ENCODE measurements around the gene PACS1.

Gene PACS1

GRCh38 chr11:66288671-66289547 lies 218.8 kb downstream of the PACS1 start, which contains the start of gene YIF1A:
Gene YIF1A, minus strand, starts transcription at chr11:66289143. Its CDS starts 158 bp downstream, at chr11:66288985.
- DNase-seq (ENCODE audit: low read depth), result peak; percentile 98

- no peak for DNase-seq (ENCODE audit: low read depth)
Observed at GRCh38 chr11:66289548-66290329, 219.7 kb downstream of the PACS1 start.

DNA sequence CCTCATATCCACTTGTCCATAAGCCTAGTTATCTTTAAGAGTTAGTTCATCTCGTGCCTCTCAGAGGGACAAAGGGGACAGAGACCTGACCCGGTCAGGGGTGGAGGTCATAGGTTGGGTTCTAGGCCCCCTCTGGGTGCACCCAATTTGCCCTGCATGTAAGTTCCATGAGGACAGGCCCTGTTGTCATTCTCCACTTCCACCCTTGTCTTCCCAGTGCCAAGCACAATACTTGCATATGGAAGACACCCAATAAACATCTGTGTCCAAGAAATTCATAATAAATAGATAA lies 220.2 kb downstream of the PACS1 start:
- no peak for DNase-seq (ENCODE audit: low read depth)

DNA sequence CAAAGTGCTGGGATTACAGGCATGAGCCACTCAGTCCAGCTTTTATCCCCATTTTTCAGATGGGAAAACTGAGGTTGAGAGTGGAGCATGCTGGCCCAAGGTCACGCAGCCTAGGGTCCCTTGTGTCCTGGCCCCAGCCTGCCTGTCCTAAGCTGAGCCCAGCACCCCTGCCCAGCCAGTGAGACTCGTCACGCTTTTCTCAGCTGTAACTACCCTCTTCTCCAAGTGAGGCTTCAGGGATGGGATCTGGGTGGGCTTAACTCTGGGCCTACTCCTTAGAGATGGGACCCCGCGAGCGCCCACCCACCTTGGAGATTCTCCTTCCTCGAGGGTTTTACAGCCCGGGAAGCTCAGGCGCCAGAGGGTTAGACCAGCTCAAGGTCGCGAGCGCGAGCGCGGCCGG lies 221.2 kb downstream of the PACS1 start:
- no peak for DNase-seq (ENCODE audit: low read depth)

GRCh38 chr11:66291706-66292542 lies 221.9 kb downstream of the PACS1 start, which contains the start of gene TMEM151A:
Gene TMEM151A, plus strand, starts transcription at chr11:66291894. Its CDS starts 120 bp downstream, at chr11:66292014.
- no peak for DNase-seq (ENCODE audit: low read depth)

GRCh38 chr11:66292543-66293332 lies 222.7 kb downstream of the PACS1 start:
- DNase-seq (ENCODE audit: low read depth), result no peak

- DNase-seq (ENCODE audit: low read depth), result no peak
Observed at GRCh38 chr11:66293352-66293751, 223.3 kb downstream of the PACS1 start.

- no peak for DNase-seq (ENCODE audit: low read depth)
Observed at GRCh38 chr11:66293777-66294625, 223.9 kb downstream of the PACS1 start.

Measured in HS-5 (cell line).